Upper lobe of left lung (tissue), 4 donors: ENCODE measurements around the gene ST8SIA5.

Experiments
- CTCF ChIP-seq, 6 experiments: fragments of 450-650 bp in 4 of 6; fragments of 200-600 bp in 2 of 6; sonication (generic) in 2 of 6; IDR thresholded peaks; one replicate each; pipeline ENCODE4 v1.5.1; 2016 to 2019; ENCODE audit warnings: antibody characterized with exemption in 6 of 6
- POLR2A ChIP-seq, 4 donors: fragments of 450-650 bp; IDR thresholded peaks; one replicate each; pipeline ENCODE4 v1.5.1; 2016 to 2017; ENCODE audit warnings: antibody characterized with exemption in 4 of 4, mild to moderate bottlenecking in 2 of 4

GRCh38 chr18:46734981-46735380, 21.9 kb downstream of the ST8SIA5 start:
- TF ChIP-seq CTCF (IDR thresholded peaks at IDR 0.05) (no peak), POLR2A (IDR thresholded peaks at IDR 0.05) (no peak)
